Calu3 (cell line): ENCODE results near the gene CAMK1D. TPM values are rescaled to one million over a fixed set of nuclear protein-coding genes. Genes with fewer than 3 reads are reported as not detected.

Experiments used
- BruUV-seq: library from RNA; stranded (reverse); fragments of 400-500 nt; replicated peaks from 2 replicates; lab custom pipeline; 2021; lab: Mats Ljungman, UMichigan
- CTCF ChIA-PET: fragments of 300-600 bp; sonication (Branson Sonifier 250); formaldehyde crosslinking; loops from one replicate; lab custom pipeline; 2022; ENCODE audit warnings: antibody characterized with exemption; lab: Charles Lee
- DNase-seq: peaks from one replicate; pipeline ENCODE4 v3.0.0; 2022
- H3K27ac Mint-ChIP-seq: one replicate; pipeline ENCODE4 v1.8.0; 2022; ENCODE audit warnings: mixed read lengths; ENCODE audit not compliant: unreplicated experiment
- H3K27me3 Mint-ChIP-seq: one replicate; pipeline ENCODE4 v1.8.0; 2022; ENCODE audit warnings: mixed read lengths; ENCODE audit not compliant: unreplicated experiment
- H3K36me3 Mint-ChIP-seq: one replicate; pipeline ENCODE4 v1.8.0; 2022; ENCODE audit warnings: mild to moderate bottlenecking, moderate library complexity, mixed read lengths; ENCODE audit not compliant: insufficient read depth, unreplicated experiment
- H3K4me1 Mint-ChIP-seq: one replicate; pipeline ENCODE4 v1.8.0; 2022; ENCODE audit warnings: mild to moderate bottlenecking, low read depth, mixed read lengths; ENCODE audit not compliant: unreplicated experiment
- H3K4me3 Mint-ChIP-seq: one replicate; pipeline ENCODE4 v1.8.0; 2022; ENCODE audit warnings: mild to moderate bottlenecking, low read depth, moderate library complexity, mixed read lengths; ENCODE audit not compliant: unreplicated experiment
- H3K9me3 Mint-ChIP-seq: one replicate; pipeline ENCODE4 v1.8.0; 2022; ENCODE audit warnings: low read depth, mixed read lengths; ENCODE audit not compliant: unreplicated experiment
- intact Hi-C: fragments of 100-400 bp; cut with micrococcal nuclease; formaldehyde crosslinking; loops from one replicate; pipeline ENCODE4 v1.10.0; 2022; ENCODE audit not compliant: unreplicated experiment
- total RNA-seq: library from RNA; stranded (reverse); gene quantifications from 2 replicates; pipeline ENCODE4 v1.2.3, GENCODE V29; 2022
- TF ChIP-seq, protein P1 (sequence below): fragments of 200-600 bp; IDR thresholded peaks from one replicate; pipeline ENCODE4 v1.8.0; 2022; ENCODE audit warnings: antibody characterized with exemption; ENCODE audit not compliant: unreplicated experiment

CAMK1D gene
- total RNA-seq, 1 experiment from 2014 or later, result 2.6 TPM

DNA sequence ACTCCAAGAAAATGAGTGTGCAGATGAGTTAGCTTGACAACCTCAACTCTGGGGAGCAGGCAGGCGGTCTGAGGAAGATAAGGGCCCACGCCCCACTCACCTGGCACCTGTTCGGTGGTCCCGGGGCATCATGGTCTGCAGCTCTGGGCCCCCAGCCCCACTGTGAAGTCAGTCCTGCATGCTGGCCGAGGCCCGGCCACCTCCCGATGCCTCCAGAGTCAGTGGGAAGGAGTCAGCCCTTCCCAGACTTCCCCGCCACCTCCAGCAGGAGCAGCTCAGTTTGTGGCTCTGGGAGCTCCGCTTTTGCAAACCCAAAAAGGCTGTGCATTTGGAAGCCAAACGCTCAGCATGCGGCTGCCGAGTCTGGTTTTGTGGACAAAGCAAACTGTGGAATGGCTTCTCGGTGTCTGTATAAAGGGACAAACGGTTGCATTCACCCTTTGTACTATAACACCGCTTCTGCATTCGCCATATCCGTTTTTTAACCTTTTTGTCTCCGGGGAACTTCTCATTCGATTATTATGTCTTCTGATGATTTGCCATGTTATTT is 484.8 kb downstream of the CAMK1D start:
- CTCF ChIA-PET, result interaction anchor here (0.5 to 1.4 kb wide), 2 partner anchors 8 to 11 kb away, joined by 4 to 10 read pairs; no protein-coding TSS in a partner anchor
- H3K27ac Mint-ChIP-seq, result no peak overlapping the region
- H3K9me3 Mint-ChIP-seq, result no peaks in the 10 kb centered on the region
- H3K27me3 Mint-ChIP-seq, result peaks cover 92% of the 10 kb centered on the region
- H3K36me3 Mint-ChIP-seq, result no peaks in the 10 kb centered on the region
- TF ChIP-seq, protein P1, sequence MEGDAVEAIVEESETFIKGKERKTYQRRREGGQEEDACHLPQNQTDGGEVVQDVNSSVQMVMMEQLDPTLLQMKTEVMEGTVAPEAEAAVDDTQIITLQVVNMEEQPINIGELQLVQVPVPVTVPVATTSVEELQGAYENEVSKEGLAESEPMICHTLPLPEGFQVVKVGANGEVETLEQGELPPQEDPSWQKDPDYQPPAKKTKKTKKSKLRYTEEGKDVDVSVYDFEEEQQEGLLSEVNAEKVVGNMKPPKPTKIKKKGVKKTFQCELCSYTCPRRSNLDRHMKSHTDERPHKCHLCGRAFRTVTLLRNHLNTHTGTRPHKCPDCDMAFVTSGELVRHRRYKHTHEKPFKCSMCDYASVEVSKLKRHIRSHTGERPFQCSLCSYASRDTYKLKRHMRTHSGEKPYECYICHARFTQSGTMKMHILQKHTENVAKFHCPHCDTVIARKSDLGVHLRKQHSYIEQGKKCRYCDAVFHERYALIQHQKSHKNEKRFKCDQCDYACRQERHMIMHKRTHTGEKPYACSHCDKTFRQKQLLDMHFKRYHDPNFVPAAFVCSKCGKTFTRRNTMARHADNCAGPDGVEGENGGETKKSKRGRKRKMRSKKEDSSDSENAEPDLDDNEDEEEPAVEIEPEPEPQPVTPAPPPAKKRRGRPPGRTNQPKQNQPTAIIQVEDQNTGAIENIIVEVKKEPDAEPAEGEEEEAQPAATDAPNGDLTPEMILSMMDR, result no peak
- no peak for DNase-seq
- H3K4me3 Mint-ChIP-seq, result no peak overlapping the region
- intact Hi-C loops, result no loop called here
- no peaks in the 10 kb centered on the region for H3K4me1 Mint-ChIP-seq
- no TSS peak for BruUV-seq

DNA sequence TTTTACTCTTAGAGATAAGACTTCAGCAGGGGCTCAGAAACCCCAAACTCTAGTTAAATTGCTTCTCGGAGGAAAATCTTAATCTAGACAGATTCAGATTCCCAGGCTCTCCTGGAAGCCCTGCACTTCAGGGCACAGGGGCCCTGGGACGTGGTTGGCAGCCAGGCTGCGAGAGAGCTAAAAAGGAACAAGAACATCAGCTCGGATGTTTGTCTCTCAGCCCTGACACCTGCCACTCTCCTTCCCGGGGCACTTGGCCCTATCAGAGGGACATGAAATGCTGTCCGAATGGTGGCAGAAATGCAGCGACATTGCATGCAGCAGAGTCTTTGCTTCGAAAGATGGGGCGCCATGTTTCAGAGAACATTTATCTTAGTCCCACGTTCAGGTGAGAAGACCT is 485.4 kb downstream of the CAMK1D start:
- no peak for DNase-seq
- H3K4me1 Mint-ChIP-seq, result no peaks in the 10 kb centered on the region
- peaks cover 92% of the 10 kb centered on the region for H3K27me3 Mint-ChIP-seq
- H3K4me3 Mint-ChIP-seq, result no peak overlapping the region
- H3K27ac Mint-ChIP-seq, result no peak overlapping the region
- intact Hi-C loops, result no loop called here
- TF ChIP-seq, protein P1, result no peak
- no TSS peak for BruUV-seq
- H3K9me3 Mint-ChIP-seq, result no peaks in the 10 kb centered on the region
- H3K36me3 Mint-ChIP-seq, result no peaks in the 10 kb centered on the region
- CTCF ChIA-PET, result no interaction called here

DNA sequence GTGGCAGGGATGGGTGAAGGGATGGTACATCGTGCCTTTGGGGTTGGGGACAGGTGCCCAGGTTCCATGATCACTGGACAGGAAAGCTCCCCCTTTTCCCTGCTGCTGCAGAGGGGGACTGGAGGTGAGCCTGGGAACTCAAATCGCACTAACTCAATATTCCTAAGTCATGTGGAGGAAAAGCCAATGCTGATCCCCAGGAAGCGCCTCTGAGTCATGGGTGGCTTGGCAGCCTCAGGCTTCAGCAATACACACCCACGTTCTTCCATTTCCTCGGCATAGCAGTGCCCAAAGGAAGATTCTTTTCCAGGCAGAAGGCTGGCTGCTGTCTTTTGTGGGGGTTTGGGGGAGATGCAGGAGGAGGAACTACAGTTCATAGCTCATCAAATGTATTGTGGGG is 486.4 kb downstream of the CAMK1D start:
- Mint-ChIP-seq H3K27ac (no peak overlapping the region), H3K9me3 (no peaks in the 10 kb centered on the region)

DNA sequence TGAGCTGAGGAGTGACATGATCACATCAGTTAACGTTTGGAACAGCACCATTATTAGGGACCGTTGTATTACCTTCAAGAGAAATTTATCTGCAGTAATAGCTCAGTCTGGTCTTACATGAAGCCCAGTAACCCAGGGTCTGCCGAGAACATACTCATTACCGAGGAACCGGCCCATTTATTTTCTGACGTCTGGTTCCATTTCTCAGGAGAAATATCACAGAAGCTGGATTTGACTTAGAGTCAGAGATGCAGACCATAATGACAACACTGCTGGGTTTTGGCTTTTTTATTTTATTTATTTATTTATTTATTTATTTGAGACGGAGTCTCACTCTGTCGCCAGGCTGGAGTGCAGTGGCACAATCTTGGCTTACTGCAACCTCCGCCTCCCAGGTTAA is 489.0 kb downstream of the CAMK1D start:
- no peak for DNase-seq
- no peaks in the 10 kb centered on the region for H3K36me3 Mint-ChIP-seq
- H3K9me3 Mint-ChIP-seq, result no peaks in the 10 kb centered on the region
- TF ChIP-seq, protein P1, result no peak
- peaks cover 89% of the 10 kb centered on the region for H3K27me3 Mint-ChIP-seq
- BruUV-seq, result no TSS peak
- no peak overlapping the region for H3K4me3 Mint-ChIP-seq
- H3K4me1 Mint-ChIP-seq, result no peaks in the 10 kb centered on the region
- intact Hi-C loops, result no loop called here
- no peak overlapping the region for H3K27ac Mint-ChIP-seq
- CTCF ChIA-PET, result interaction anchor here (1.3 kb wide), 1 partner anchor 12 kb away, joined by 4 read pairs; no protein-coding TSS in a partner anchor

More for the DNA sequence above, 486.4 kb downstream of the CAMK1D start:
- no TSS peak for BruUV-seq
- intact Hi-C loops, result no loop called here
- H3K36me3 Mint-ChIP-seq, result no peaks in the 10 kb centered on the region
- CTCF ChIA-PET, result no interaction called here
- H3K4me1 Mint-ChIP-seq, result no peaks in the 10 kb centered on the region
- peaks cover 92% of the 10 kb centered on the region for H3K27me3 Mint-ChIP-seq
- peak; percentile 11 for DNase-seq
- no peak overlapping the region for H3K4me3 Mint-ChIP-seq
- TF ChIP-seq, protein P1, result no peak
